ENCODE results near the gene IL19. TPM values are rescaled to one million over a fixed set of nuclear protein-coding genes. Genes with fewer than 3 reads are reported as not detected.

The IL19 gene
- total RNA-seq, 1 donor from 2014 or later, result not detected

DNA sequence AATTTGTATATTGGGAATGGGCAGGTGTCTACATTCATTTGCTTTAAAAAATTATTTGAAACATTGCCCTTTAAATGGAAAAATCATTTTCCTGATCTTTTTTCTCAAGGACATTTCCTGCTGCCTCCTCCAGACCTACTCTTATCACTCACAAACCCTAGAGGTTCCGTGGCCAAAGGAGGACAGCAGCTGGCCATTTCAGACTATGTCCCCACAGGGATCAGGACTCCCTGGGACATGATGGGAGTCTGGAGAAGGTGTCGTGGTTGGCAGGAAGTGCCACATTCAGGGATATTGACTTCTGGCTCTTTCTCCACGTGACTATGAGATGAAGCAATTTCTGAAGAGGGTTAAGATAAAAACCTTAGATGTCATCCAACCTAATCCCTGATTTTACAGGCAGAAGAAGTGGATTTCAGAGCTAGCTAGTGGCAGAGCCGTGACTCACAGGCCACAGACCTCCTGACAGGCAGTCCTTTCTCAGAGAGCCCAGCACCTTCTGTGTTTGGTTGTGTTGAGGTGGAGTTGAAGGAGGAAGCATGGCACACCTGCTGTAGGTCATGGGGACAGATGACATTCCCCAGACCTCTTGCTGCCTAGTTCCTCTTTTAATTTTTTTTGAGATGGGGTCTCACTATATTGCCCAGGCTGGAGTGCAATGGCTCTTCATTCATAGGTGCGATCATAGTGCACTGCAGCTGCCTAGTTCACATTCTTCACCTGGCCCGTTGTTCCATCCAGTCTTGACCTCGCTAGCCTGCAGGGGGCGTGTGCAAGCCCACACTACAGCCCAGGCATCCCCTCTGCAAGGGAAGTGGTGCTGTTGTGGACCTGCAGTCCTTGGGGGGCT is 27.2 kb downstream of the IL19 start:
- no peak overlapping the region for H3K4me3 Mint-ChIP-seq
- peaks cover 2% of the 10 kb centered on the region for H3K27me3 Mint-ChIP-seq (ENCODE audit: insufficient read depth, low read depth)
- H3K4me3 ChIP-seq, result no peak overlapping the region
- no peaks in the 10 kb centered on the region for H3K9me3 ChIP-seq (ENCODE audit: low read depth)
- TF ChIP-seq EZH2phosphoT487 (IDR thresholded peaks at IDR 0.05), result no peak
- no peak for TF ChIP-seq EZH2 (IDR thresholded peaks at IDR 0.05)
- TF ChIP-seq, protein P1, sequence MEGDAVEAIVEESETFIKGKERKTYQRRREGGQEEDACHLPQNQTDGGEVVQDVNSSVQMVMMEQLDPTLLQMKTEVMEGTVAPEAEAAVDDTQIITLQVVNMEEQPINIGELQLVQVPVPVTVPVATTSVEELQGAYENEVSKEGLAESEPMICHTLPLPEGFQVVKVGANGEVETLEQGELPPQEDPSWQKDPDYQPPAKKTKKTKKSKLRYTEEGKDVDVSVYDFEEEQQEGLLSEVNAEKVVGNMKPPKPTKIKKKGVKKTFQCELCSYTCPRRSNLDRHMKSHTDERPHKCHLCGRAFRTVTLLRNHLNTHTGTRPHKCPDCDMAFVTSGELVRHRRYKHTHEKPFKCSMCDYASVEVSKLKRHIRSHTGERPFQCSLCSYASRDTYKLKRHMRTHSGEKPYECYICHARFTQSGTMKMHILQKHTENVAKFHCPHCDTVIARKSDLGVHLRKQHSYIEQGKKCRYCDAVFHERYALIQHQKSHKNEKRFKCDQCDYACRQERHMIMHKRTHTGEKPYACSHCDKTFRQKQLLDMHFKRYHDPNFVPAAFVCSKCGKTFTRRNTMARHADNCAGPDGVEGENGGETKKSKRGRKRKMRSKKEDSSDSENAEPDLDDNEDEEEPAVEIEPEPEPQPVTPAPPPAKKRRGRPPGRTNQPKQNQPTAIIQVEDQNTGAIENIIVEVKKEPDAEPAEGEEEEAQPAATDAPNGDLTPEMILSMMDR (IDR thresholded peaks at IDR 0.05), result peak; percentile 77
- no peaks in the 10 kb centered on the region for H3K79me2 ChIP-seq (ENCODE audit: low read depth)
- H3K4me1 ChIP-seq, result no peaks in the 10 kb centered on the region
- no peaks in the 10 kb centered on the region for H3K4me1 Mint-ChIP-seq
- H2AFZ ChIP-seq (replicated peaks), result no peak overlapping the region
- no peaks in the 10 kb centered on the region for H4K20me1 ChIP-seq (ENCODE audit: low read depth)
- no peaks in the 10 kb centered on the region for H3K36me3 ChIP-seq
- no peaks in the 10 kb centered on the region for H3K27me3 ChIP-seq
- H3K4me2 ChIP-seq, result no peak overlapping the region
- H3K27ac Mint-ChIP-seq, result no peak overlapping the region
- no peak overlapping the region for H3K9ac ChIP-seq
- H3K27ac ChIP-seq, result no peak overlapping the region
- peak; percentile 65 for DNase-seq (ENCODE audit: low spot score)
- H3K36me3 Mint-ChIP-seq, result no peaks in the 10 kb centered on the region
- H3K9me3 Mint-ChIP-seq, result no peaks in the 10 kb centered on the region
- no peaks in the 10 kb centered on the region for H3F3A ChIP-seq (ENCODE audit: low read depth)

DNA sequence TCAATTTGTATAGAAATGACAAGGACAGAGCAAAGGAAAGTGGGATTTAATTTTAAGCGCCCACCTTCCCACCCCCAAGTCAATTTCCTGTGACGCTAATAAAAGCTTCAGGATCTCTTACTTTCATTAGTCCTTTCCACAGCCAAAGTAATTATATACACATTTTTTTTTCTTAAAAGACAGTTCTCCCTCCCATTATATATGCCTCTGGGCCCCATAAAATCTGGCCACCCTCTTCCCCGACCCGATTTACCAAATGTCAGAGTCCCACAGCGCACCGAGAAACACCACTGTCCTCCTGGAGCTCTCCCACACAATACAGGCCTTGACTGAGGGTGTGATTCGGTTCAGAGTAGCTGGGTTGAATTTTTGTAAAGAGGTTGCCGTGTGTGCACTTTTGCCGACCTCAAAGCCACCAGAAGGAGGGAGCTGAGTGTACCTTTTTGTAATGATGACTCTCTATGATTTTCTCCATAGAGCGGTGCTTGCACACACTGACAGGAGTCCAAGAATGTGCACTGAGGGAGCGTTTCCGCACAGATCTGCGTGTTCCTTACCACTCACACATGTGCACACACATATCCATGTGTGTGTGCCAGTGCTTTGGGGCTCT is 27.9 kb downstream of the IL19 start:
- Mint-ChIP-seq H3K36me3 (no peaks in the 10 kb centered on the region), H3K27me3 (ENCODE audit: insufficient read depth, low read depth) (peaks cover 2% of the 10 kb centered on the region), H3K4me1 (peaks cover 2% of the 10 kb centered on the region), H3K27ac (no peak overlapping the region), H3K9me3 (no peaks in the 10 kb centered on the region), H3K4me3 (no peak overlapping the region)
- no peak overlapping the region for H3K4me3 ChIP-seq
- H4K20me1 ChIP-seq (ENCODE audit: low read depth), result no peaks in the 10 kb centered on the region
- H3K36me3 ChIP-seq, result no peaks in the 10 kb centered on the region
- DNase-seq (ENCODE audit: low spot score), result no peak
- no peak overlapping the region for H2AFZ ChIP-seq (replicated peaks)
- TF ChIP-seq EZH2phosphoT487 (IDR thresholded peaks at IDR 0.05) (no peak), EZH2 (IDR thresholded peaks at IDR 0.05) (no peak)
- TF ChIP-seq, protein P1 (IDR thresholded peaks at IDR 0.05), result no peak
- H3K9me3 ChIP-seq (ENCODE audit: low read depth), result no peaks in the 10 kb centered on the region
- no peak overlapping the region for H3K9ac ChIP-seq
- H3K79me2 ChIP-seq (ENCODE audit: low read depth), result no peaks in the 10 kb centered on the region
- no peaks in the 10 kb centered on the region for H3F3A ChIP-seq (ENCODE audit: low read depth)
- H3K27me3 ChIP-seq, result no peaks in the 10 kb centered on the region
- H3K4me2 ChIP-seq, result no peak overlapping the region
- H3K27ac ChIP-seq, result no peak overlapping the region
- H3K4me1 ChIP-seq, result peaks cover 2% of the 10 kb centered on the region

DNA sequence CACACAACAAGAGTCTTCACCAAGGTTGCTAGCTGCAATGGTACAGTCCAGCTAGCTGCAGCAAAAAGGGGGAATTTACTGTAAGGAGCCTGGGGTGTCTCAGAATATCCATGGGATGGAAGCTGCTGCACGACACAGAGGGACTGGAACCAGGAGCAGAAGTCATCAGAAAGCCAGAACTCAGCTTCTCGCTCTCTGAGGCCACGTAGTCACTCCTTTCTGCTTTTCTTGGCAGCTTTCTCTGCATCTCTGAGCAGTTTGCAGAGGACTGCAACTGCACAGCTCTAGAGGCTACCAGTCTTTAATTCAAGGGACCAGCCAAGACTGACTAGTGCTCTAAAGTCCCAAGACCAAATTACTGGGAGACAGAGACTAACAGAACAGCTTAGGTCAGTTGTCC is 28.7 kb downstream of the IL19 start:
- H3K9me3 ChIP-seq (ENCODE audit: low read depth), result no peaks in the 10 kb centered on the region
- no peaks in the 10 kb centered on the region for H3K79me2 ChIP-seq (ENCODE audit: low read depth)
- no peak for DNase-seq (ENCODE audit: low spot score)
- H3K9ac ChIP-seq, result no peak overlapping the region
- Mint-ChIP-seq H3K36me3 (no peaks in the 10 kb centered on the region), H3K4me3 (no peak overlapping the region), H3K27me3 (ENCODE audit: insufficient read depth, low read depth) (no peaks in the 10 kb centered on the region), H3K27ac (no peak overlapping the region), H3K4me1 (peaks cover 2% of the 10 kb centered on the region), H3K9me3 (no peaks in the 10 kb centered on the region)
- TF ChIP-seq EZH2 (IDR thresholded peaks at IDR 0.05) (no peak), EZH2phosphoT487 (IDR thresholded peaks at IDR 0.05) (no peak)
- TF ChIP-seq, protein P1 (IDR thresholded peaks at IDR 0.05), result no peak
- H3K36me3 ChIP-seq, result no peaks in the 10 kb centered on the region
- no peak overlapping the region for H3K27ac ChIP-seq
- no peaks in the 10 kb centered on the region for H4K20me1 ChIP-seq (ENCODE audit: low read depth)
- no peak overlapping the region for H2AFZ ChIP-seq (replicated peaks)
- H3K27me3 ChIP-seq, result no peaks in the 10 kb centered on the region
- H3K4me3 ChIP-seq, result no peak overlapping the region
- H3K4me1 ChIP-seq, result peaks cover 3% of the 10 kb centered on the region
- H3K4me2 ChIP-seq, result no peak overlapping the region
- H3F3A ChIP-seq (ENCODE audit: low read depth), result no peaks in the 10 kb centered on the region
